NB4 (cell line): ENCODE data around the gene GALNT17.

Experiments
- DNase-seq: peaks from one replicate; pipeline ENCODE4 v3.0.0; 2010; ENCODE audit warnings: low read depth
- H3K4me3 ChIP-seq: one replicate; pipeline ENCODE4 v1.5.1; 2011; ENCODE audit warnings: mild to moderate bottlenecking, low read depth, low read length, moderate library complexity
- CTCF ChIP-seq: IDR thresholded peaks from one replicate; pipeline ENCODE4 v1.5.1; 2012; ENCODE audit warnings: low read depth, low read length
- MYC ChIP-seq: IDR thresholded peaks from 2 replicates; pipeline ENCODE4 v1.6.1; 2011; ENCODE audit warnings: low read depth, low read length
- POLR2A ChIP-seq: IDR thresholded peaks from 2 replicates; pipeline ENCODE4 v1.6.1; 2011; ENCODE audit warnings: mild to moderate bottlenecking; ENCODE audit not compliant: insufficient read length; ENCODE audit errors: extremely low read depth
- TF ChIP-seq, protein P1 (sequence below): IDR thresholded peaks from 2 replicates; pipeline ENCODE4 v1.6.1; 2011; ENCODE audit warnings: low read depth, low read length

The GALNT17 gene

GRCh38 chr7:71466448-71467145, 334.7 kb downstream of the GALNT17 start:
- TF ChIP-seq POLR2A (no peak), CTCF (no peak), MYC (no peak)
- TF ChIP-seq, protein P1, sequence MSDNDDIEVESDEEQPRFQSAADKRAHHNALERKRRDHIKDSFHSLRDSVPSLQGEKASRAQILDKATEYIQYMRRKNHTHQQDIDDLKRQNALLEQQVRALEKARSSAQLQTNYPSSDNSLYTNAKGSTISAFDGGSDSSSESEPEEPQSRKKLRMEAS: no peak
- H3K4me3 ChIP-seq: no peak overlapping the region
- DNase-seq: no peak

GRCh38 chr7:71470326-71470725, 338.4 kb downstream of the GALNT17 start:
- H3K4me3 ChIP-seq: no peak overlapping the region
- no peak for DNase-seq
- TF ChIP-seq POLR2A (no peak), CTCF (no peak), MYC (no peak)
- TF ChIP-seq, protein P1: no peak

DNA sequence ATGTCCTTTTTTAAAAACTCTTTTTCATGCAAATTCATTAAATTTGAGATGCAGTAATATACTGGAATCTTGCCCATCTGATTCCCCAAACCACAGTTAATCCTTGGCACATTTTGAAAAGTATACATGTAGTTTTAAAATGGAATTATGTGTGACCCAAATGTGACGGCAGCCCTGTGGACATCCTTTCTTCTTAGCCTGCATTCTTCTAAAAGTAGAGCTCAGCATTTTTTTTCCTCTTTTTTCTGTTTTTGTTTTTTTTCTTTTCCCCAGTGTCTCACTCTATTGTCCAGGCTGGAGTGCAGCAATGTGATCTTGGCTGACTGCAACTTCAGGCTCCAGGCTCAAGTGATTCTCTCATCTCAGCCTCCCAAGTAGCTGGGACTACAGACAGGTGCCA, 338.9 kb downstream of the GALNT17 start:
- H3K4me3 ChIP-seq: no peak overlapping the region
- TF ChIP-seq MYC (no peak), POLR2A (no peak), CTCF (no peak)
- TF ChIP-seq, protein P1: no peak
- DNase-seq: no peak

- DNase-seq: no peak
- no peak overlapping the region for H3K4me3 ChIP-seq
- TF ChIP-seq POLR2A: no peak
- TF ChIP-seq, protein P1: no peak
Measured at GRCh38 chr7:71472962-71473361, 341.0 kb downstream of the GALNT17 start.

DNA sequence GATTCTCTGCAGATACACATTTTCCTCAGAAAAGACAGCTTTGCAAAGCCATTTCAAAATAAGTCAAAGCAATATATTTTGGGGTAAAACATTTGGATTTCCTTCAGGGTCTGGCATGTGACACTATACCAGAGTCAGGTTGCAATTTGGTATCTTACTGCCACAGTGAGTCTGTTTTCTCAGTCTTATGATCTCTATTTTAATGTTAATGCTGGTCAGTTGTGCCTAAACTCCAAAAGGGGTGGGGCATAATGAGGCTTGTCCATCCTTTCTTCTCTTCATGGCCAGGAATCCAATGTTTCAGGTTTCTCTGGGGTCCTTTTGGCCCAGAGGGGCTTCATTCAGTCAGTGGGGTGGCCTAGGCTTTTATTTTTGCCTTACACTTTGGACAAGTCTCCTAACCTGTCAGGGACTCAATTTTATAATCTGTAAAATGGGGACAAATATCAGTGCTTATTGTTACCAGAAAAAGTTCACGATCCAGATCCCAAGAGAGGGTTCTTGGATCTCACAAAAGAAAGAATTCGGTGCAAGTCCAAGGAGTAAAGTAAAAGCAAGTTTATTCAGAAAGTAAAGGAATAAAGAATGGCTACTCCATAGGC, 341.5 kb downstream of the GALNT17 start:
- TF ChIP-seq MYC (no peak), POLR2A (no peak), CTCF (no peak)
- TF ChIP-seq, protein P1: no peak

GRCh38 chr7:71477441-71477840, 345.5 kb downstream of the GALNT17 start:
- no peak for DNase-seq
- H3K4me3 ChIP-seq: no peak overlapping the region
- TF ChIP-seq, protein P1: no peak
- TF ChIP-seq POLR2A (no peak), CTCF (no peak), MYC (no peak)

More for the DNA sequence above, 341.5 kb downstream of the GALNT17 start:
- H3K4me3 ChIP-seq: no peak overlapping the region
- DNase-seq: no peak
